Activated T-cell treated with anti-CD3 and anti-CD28 coated beads for 24 hours (primary cell): ENCODE measurements around the gene GPR157.
"Not testable (repeated sequence)": the region's sequence is repeated elsewhere in the genome, so short reads cannot be mapped to it uniquely, and the experiment has no call there.

Experiments
- DNase-seq: peaks from one replicate; pipeline ENCODE4 v3.0.0-alpha.2; 2020; ENCODE audit warnings: low read depth

The GPR157 gene

DNA sequence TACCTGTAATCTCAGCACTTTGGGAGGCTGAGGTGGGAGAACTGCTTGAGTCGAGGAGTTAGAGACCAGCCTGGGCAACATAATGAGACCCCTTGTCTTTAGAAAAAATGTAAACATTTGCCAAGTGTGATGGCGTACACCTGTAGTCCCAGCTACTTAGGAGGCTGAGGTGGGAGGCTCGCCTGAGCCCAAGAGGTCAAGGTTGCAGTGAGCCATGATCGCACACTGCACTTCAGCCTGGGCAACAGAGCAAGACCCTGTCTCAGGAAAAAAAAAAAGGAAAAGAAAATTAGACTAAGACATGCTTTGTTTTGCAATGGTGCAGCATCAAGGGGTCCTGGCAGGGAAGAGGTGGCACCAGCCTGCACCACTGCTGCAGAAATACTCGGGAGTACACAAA, 16.8 kb upstream of the GPR157 start:
- DNase-seq = no peak

DNA sequence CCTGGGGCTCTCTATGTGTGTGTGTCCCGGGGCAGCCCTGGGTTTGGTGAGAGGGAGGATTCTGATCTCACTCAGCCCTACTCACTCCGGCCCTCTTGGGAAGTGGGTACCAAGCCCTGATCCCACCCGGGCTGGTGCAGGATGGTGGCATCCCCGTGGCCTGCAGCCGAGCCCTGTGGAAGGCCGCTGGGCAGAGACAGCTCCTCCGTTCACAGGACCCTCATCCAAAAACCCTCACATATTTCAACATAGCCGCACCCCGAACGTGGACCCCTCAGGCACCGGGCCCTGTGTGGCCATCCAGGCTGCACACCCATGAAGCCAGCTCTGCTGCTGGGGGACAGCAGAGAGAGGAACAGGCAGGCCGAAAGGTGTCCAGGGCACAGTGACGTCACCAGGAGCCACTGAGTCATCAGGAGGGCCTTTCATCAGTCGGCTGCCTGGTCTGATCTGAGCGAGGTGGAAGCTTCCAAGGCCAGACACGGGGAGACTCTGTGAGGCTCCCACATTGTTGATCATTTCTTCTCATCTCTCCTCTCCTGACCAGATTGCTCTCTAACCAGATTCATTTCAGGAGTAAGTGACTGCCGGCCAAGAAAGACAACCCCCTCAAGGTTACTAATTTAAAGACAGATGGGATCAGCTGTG, 16.2 kb upstream of the GPR157 start:
- DNase-seq = no peak

DNA sequence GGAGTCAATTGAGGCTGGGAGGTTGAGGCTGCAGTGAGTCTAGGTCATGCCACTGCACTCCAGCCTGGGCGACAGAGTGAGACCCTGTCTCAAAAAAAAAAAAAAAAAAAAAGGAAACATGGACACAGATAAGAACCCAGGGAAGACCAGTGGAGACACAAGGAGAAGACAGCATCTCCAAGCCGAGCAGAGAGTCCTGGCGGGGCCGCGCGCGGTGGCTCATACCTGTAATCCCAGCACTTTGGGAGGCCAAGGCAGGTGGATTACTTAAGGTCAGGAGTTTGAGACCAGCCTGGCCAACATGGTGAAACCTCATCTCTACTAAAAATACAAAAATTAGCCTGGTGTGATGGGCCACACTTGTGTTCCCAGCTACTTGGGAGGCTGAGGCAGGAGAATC, 15.6 kb upstream of the GPR157 start:
- DNase-seq = not testable (repeated sequence)

DNA sequence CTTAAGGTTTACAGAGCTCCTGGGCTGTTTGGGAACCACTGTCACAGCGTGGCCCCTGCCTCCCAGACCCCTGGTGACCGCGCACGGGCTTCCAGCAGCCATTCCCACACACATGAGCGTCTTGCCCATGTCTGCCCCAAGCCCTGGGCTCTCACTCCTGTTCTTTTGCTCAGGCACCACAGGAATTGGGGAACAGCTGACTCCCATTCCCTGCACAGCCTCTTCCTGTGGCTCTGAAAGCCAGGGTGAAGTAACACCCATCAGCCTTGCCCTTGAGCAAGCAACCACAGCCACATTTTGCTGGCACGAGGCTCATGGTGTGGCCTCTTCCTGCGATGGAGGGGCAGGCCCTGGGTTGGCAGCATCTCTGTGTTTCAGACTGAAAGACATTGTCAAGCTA, 14.3 kb upstream of the GPR157 start:
- no peak for DNase-seq

DNA sequence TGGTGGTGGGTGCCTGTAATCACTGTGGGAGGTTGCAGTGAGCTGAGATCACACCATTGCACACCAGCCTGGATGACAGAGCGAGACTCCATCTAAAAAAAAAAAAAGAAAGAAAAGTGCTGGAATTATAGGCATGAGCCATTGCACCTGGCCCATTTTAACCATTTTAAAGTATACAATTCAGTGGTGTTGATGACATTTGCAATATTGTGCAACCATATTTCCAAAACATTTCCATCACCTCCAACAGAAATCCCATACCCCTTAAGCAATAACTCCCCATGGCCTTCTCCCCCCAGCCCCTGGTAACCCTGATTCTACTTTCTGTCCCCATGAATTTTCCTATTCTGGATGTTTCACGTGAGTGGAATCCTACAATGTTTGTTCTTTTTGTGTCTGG, 11.0 kb upstream of the GPR157 start:
- DNase-seq = no peak

DNA sequence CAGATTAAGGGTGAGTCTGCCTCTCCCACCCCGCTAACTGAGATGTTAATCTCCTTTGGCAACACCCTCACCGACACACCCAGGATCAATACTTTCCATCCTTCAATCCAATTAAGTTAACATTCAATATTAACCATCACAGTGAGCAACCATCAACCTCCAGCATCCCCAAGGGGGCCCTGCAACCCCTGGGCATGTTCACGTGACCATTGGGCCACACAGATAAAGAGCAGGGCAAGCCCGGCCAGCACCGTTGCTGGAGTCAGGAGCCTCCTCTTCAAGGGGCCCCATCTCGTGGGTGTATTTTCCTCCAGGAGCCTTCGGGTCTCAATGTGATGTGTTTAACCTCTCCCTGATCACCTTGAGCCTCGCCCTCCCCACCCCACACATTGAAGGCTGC, 8.0 kb upstream of the GPR157 start:
- DNase-seq = no peak

DNA sequence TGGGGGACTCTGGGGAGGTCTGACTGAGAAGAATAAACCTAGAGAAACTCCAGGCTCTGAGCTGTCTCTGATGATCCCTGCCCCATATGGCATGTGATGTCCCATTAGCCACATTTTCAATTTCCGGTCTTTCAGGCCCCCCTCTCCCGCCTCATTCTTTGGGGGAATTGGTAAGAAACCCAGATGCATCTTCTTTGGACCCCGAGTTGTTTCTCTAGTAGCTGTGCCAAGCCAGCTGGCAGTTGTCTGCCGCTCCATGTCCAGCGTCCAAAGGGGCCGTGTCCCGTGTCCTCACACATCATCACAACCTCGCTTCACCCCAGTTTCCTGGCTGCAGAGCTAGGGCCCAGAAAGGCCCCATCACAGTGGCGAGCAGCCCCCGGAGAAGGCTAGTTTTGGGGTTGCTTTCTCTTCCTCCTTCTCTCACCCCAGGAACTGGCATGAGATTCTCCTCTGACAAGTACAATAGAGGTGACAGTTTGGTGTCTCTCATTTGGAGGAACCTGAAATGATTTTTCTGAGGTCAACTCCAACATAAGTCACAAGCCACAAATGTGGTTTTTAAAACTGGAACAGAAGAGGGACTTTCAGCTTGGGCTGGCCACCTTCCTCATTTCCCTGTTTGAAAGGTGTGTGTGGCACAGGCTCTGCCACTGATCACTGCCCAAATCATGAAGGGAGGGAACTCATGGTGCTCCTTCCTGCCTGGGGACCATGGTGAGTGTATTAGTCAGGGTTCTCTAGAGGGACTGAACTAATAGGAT, 6.4 kb upstream of the GPR157 start:
- no peak for DNase-seq

DNA sequence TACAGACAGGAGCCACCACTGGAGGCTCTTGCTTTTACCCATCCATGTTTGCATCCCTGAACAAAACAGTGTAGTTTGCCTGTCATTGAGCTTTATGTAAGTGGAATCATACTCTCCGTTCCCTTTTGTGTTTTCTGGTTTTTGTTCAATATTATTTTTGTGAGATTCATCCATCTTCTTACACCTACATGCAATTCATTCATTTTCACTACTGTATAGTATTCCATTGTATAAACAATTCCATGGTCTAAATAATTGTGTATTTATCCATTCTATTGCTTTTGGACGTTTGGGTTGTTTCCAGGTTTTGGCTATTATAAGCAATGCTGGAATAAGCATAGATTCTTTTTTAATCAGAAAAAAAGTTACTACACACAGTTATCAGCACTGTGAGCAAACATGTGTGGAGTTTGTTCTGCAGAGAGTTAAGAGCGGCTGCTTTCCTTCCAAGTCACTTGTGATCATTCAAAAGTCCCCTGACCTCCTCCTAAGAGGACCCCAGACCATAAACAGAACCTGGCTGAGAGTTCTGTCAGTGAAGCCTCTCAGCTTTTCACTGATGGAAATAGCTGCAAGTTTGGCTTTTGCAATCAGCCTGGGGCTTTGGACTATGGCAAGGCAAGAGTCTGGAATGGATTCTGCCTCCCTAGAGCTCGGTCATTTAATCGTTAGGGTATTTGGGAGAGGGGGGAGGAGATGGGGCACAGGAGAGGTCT, 5.1 kb upstream of the GPR157 start:
- DNase-seq = no peak

DNA sequence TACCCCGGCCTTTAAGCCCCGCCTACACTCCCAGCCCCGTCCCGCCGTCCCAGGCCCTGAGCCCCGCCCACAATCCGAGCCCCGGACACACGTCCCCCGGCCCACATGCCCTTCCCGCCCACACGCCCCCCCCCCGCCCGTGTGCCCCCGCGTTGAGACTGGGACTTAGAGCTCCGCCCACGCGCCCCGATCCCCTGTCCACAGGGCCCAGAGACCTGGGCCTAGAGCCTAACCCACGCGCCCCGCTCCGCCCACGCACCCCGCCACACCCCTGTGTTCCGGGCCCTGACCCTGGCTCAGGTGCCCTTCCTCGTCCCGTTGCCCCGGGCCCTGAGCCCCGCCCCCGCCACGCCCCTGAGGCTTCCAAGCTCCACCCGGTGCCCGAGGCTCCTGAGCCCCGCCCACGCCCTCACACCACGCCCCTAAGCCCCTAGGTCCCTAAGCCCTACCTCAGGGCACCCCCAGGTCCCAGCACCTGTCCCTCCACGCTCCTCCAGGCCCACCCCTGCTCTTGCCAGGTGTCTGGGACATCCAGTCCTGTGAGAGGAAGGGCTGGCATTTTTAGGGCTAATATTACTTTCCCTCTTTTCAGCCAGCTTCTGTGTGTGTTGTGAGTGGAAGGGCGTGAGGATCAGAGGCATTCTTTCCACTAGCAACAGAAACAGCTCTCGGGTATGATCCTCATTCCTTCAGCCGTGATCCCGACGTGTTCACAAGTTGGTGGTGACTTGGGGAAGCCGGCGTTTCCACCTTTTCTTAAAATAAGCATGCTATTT, 552 bp upstream of the GPR157 start:
- DNase-seq = peak; percentile 66

DNA sequence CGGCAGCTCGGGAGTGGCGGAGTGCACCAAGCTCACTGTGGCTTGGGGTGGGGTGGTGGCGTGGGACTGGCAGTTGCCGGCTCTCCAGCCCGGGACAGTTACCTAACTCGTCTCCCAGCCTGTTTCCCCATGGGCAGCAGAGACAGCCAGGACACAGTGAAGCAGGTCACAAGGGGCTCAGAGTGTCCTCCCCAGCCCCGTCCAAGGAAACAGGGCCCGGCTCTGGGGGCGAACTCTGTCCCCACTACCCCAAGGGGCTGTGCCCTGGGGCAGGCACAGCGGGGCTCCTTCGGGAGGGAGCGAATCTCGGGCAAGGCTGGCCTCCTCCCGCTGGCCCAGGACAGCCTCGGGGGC, 759 bp downstream of the GPR157 start:
- no peak for DNase-seq

DNA sequence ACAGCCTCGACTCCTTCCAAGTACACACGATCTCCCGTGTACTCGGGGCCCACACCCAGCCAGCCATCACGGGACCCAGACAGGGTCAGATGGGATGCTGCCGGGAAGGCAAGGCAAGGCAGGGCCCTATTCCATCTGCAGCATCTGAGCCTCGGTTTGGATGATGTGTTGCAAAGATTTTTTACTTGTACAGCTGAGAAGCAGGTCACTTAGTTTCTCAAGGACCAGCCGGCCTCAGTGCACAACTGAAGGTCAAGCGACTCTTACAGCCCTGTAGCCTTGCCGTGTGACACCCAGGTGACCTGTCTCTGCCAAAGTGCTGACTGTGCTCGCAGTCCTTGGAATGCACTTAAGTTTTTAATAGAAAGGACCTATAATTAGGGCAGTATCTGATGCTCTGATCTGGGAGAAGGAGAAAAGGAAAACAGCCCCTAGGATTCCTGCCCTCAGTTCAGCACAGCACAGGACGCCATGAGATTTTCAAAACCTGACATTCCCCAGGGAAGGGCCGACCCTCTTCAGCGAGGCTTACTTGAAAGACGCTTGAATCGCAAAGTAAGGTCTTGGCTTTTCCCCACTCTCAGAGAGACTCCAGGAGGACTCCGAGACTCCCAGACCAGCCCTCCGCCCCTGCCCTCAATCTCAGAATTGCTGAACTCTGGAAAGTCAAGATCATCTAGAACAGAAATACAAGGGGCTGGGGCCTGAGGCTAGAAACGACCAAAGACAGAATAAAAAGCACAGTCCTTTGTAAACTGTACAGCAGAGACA, 1.3 kb downstream of the GPR157 start:
- DNase-seq = no peak

DNA sequence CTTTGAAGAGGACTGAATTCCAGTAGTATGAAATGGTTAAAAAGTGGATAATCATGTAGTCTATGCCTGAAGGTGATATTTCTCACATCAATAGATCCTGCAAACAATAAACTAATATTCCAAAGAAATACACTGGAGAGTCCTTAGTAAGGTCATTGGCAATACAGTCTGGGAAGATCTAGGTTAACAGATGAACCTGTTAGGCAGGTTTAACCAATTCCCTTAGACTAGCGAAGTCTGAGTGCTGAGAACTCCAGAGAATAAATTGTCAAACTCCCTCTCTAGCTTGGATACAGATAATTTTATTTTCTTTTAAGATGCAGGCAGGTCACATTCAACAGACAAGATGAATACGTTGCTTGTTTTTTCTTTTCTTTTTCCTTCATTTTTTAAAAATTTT, 2.4 kb downstream of the GPR157 start:
- no peak for DNase-seq

DNA sequence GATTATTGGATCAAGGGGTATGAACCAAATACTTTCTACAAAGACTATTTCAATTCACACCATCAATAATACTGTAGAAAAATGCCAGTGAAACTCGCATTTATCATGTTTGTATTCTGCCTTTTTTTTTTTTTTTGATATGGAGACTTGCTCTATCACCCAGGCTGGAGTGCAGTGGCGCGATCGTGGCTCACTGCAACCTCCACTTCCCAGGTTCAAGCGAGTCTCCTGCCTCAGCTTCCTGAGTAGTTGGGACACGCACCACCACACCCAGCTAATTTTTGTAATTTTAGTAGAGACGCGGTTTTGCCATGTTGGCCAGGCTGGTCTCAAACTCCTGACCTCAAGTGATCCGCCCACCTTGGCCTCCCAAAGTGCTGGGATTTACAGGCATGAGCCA, 3.1 kb downstream of the GPR157 start:
- DNase-seq = not testable (repeated sequence)

DNA sequence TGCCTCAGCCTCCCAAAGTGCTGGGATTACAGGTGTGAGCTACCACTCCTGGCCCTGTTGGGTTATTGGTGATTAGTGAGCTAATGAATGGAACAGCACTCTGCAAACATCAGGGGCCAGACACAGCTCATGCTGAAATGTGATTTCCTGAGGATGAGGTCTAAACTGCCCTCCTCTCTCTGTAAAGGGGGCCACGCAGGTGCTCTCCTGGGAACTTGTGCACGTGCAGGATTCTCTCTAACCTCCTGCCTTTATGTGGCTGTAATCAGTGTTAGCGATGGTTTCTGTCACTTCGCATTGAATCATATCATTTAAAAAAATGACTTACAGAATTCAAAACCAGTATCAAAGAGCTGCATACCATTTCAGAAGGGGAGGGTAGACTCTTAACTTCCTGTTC, 3.6 kb downstream of the GPR157 start:
- DNase-seq = no peak

DNA sequence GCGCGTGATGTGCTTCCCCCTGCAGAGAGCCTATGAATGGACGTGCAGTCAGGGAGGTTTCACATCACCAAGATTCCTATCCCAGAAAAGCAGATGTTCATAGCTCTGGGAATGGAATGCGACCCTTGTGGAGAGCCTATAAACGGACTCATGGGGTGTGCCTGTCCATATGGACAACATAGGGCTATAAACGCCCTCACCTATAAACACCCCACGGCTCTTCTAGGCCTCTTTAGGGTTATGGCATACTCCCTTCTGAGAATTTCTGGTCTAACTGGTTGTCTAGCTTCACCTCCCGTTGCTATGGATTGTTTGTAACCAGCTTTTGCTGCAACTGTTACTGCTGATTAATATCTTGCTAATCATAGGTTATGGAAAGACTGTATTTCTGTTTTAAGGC, 4.5 kb downstream of the GPR157 start:
- DNase-seq = not testable (repeated sequence)

DNA sequence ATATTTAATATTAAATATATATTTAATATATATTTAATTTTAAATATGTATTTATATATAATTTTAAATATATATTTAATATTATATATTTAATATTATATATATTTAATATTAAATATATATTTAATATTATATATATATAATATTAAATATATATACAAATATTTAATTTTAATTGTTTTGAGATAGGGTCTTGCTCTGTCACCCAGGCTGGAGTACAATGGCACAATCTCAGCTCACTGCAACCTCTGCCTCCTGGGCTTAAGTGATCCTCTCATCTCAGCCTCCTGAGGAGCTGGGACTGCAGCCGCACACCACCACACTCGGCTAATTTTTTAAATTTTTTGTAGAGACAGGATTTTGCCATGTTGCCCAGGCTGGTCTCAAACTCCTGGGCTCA, 5.2 kb downstream of the GPR157 start:
- DNase-seq = not testable (repeated sequence)

DNA sequence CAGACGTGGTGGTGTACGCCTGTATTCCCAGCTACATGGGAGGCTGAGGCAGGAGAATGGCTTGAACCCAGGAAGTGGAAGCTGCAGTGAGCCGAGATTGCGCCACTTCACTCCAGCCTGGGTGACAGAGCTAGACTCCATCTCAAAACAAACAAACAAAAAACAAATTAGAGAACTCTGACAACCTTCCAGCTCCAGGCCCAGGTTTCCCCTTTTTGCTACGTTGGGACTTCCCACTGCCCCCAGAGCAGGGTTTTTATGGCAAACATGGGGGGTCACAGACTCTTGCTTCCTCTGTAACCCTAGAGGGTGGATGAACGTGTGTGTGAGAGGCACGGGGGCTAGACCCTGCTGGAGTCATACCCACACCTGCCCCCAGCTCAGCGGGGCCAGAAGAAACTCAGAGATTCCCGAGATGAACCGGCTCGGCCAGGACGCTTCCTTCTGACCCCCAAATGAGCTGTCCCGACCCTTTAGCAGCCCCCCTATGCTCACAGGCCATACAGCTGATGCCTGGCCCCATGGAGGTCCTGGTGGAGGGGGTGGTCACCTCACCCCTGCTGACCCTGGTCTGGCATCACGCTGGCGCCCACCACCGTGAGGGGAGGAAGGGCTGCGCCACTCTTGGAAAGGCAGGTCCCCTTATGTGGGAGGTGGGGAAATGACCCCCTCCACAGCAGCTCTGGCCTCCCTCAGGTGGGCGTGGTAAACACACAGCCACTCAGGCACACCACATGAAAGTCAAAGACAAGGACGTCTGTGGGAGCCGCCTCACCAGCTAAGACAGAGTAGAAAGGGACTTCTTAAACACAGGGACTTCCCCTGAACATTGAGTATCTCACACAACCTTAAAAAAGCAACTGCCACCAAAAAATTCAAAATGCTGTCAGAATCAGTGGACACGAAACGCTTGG, 7.1 kb downstream of the GPR157 start:
- peak; percentile 23 for DNase-seq

DNA sequence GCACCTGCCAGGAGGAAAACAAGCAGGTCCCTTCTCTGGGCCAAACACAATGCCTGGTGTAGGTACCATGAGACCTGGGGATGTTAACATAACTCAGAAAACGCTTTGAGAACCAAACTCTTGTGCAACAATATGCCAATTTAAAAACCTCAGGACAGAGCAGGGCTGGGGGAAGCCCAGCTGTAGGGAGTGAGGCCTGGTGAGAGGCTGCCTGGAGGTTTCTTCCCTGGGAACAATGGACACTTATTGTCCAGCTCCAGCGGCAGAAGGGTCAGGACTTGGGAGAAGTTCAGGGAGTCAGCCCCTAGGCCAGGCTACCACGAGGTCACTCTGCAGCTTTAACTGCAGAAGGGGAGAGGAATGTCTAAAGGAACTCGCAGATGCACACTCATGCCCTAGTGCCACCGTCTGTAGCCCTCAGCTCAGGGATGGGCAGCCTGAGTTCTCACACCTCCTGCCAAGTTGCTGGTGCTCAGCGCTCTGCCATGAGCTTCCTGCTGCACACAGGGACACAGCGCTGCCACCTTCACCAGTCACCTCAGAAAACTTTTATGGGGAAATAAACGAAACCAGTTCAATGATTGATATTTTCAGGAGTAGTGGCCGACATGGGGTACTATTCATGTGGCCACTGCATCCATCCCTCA, 8.5 kb downstream of the GPR157 start:
- no peak for DNase-seq

DNA sequence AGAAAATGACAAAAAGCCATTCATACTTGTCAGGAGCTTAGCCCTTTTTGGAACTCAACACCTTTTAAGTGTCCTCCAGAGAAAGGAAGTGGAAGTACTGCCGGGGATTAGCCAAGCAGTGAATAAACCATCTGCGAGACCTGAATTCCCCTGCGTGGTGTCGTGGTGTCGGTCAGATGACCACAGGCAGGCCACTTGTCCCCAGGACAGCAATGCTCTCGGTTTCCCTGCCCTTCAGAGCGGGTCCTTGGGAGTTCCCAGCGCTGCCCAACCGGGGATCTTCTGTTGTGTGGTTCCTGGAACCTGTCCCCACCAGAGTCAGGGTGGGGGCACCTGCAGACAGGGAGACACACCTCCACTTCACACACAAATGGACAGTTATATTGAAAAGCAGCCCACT, 9.2 kb downstream of the GPR157 start:
- DNase-seq = no peak

DNA sequence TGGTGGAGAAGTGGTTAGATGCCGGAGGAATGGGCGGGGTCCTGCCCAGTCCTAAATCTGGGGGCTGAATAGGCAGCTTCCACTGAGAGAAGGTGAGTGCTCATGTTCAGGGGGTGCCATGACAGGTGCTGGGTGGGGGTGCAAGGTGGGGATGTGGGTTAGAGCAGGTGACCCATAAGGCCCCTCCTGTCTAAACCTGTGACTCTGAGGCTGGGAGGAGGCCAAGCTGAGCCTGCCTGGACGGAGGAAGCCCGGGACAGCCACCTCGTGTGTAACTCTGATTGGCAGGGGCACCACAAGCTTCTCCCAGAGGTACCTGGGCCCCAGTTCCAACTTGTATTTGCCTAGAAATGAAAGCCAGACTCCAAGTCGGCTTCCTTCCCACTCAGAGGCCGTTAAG, 10.7 kb downstream of the GPR157 start:
- no peak for DNase-seq
